Activated T-cell treated with anti-CD3 and anti-CD28 coated beads, Interleukin-2, amount 50 U/mL, for 4 hours (primary cell): Measurements from ENCODE around the gene DNAJA4. TPM values are rescaled to one million over a fixed set of nuclear protein-coding genes. Genes with fewer than 3 reads are reported as not detected.

Experiments used
- ATAC-seq, 2 donors: fragments of 200-7000 bp; cut with Tn5 transposase; one replicate each; pipeline ENCODE4 v1.10.0; 2021
- DNase-seq: peaks from one replicate; pipeline ENCODE4 v3.0.0-alpha.2; 2020
- H3K27me3 Mint-ChIP-seq: one replicate; pipeline ENCODE4 v1.8.0; 2021; ENCODE audit warnings: low read depth, mixed read lengths
- H3K36me3 Mint-ChIP-seq: one replicate; pipeline ENCODE4 v1.8.0; 2022; ENCODE audit warnings: mixed read lengths; ENCODE audit not compliant: insufficient read depth
- H3K4me1 Mint-ChIP-seq: one replicate; pipeline ENCODE4 v1.8.0; 2021; ENCODE audit warnings: low read depth, mixed read lengths
- H3K4me3 Mint-ChIP-seq: one replicate; pipeline ENCODE4 v1.8.0; 2021; ENCODE audit warnings: mild to moderate bottlenecking, moderate library complexity, mixed read lengths
- H3K9me3 Mint-ChIP-seq: one replicate; pipeline ENCODE4 v1.8.0; 2021; ENCODE audit warnings: mixed read lengths
- total RNA-seq, 3 donors: library from RNA; stranded (reverse); gene quantifications; one replicate each; pipeline ENCODE4 v1.2.1, GENCODE V29; 2021

The DNAJA4 gene
- total RNA-seq, 3 donors from 2014 or later = 39.0 to 42.2 (median 42.0) TPM

- H3K9me3 Mint-ChIP-seq = no peaks in the 10 kb centered on the region
- no peak for ATAC-seq
- no peaks in the 10 kb centered on the region for H3K36me3 Mint-ChIP-seq
- no peaks in the 10 kb centered on the region for H3K4me1 Mint-ChIP-seq
- no peak for DNase-seq
- no peak overlapping the region for H3K4me3 Mint-ChIP-seq
- no peaks in the 10 kb centered on the region for H3K27me3 Mint-ChIP-seq
Measured at GRCh38 chr15:78322243-78322642, 57.9 kb downstream of the DNAJA4 start.

- no peaks in the 10 kb centered on the region for H3K36me3 Mint-ChIP-seq
- no peak for ATAC-seq
- no peak overlapping the region for H3K4me3 Mint-ChIP-seq
Measured at GRCh38 chr15:78322724-78323521, 58.6 kb downstream of the DNAJA4 start.

GRCh38 chr15:78323693-78324092 lies 59.3 kb downstream of the DNAJA4 start:
- Mint-ChIP-seq H3K9me3 (no peaks in the 10 kb centered on the region), H3K4me3 (no peak overlapping the region), H3K27me3 (no peaks in the 10 kb centered on the region), H3K4me1 (no peaks in the 10 kb centered on the region), H3K36me3 (no peaks in the 10 kb centered on the region)
- no peak for DNase-seq
- no peak for ATAC-seq

More at GRCh38 chr15:78322724-78323521, 58.6 kb downstream of the DNAJA4 start:
- H3K27me3 Mint-ChIP-seq = no peaks in the 10 kb centered on the region
- no peaks in the 10 kb centered on the region for H3K4me1 Mint-ChIP-seq
- H3K9me3 Mint-ChIP-seq = no peaks in the 10 kb centered on the region
- DNase-seq = no peak

- Mint-ChIP-seq H3K36me3 (no peaks in the 10 kb centered on the region), H3K9me3 (no peaks in the 10 kb centered on the region), H3K27me3 (no peaks in the 10 kb centered on the region), H3K4me1 (no peaks in the 10 kb centered on the region), H3K4me3 (no peak overlapping the region)
- no peak for ATAC-seq
- no peak for DNase-seq
Measured at GRCh38 chr15:78324144-78324543, 59.8 kb downstream of the DNAJA4 start.

GRCh38 chr15:78325092-78325843 lies 60.9 kb downstream of the DNAJA4 start:
- Mint-ChIP-seq H3K27me3 (no peaks in the 10 kb centered on the region), H3K4me3 (no peak overlapping the region), H3K9me3 (no peaks in the 10 kb centered on the region), H3K36me3 (no peaks in the 10 kb centered on the region), H3K4me1 (no peaks in the 10 kb centered on the region)
- ATAC-seq = no peak
- DNase-seq = no peak

- no peaks in the 10 kb centered on the region for H3K36me3 Mint-ChIP-seq
- H3K4me3 Mint-ChIP-seq = no peak overlapping the region
- no peaks in the 10 kb centered on the region for H3K27me3 Mint-ChIP-seq
- no peaks in the 10 kb centered on the region for H3K9me3 Mint-ChIP-seq
- DNase-seq (no peak), ATAC-seq (no peak)
- no peaks in the 10 kb centered on the region for H3K4me1 Mint-ChIP-seq
Measured at GRCh38 chr15:78327466-78327865, 63.1 kb downstream of the DNAJA4 start.

- Mint-ChIP-seq H3K27me3 (no peaks in the 10 kb centered on the region), H3K36me3 (no peaks in the 10 kb centered on the region), H3K4me3 (no peak overlapping the region), H3K4me1 (no peaks in the 10 kb centered on the region), H3K9me3 (no peaks in the 10 kb centered on the region)
- DNase-seq = no peak
- ATAC-seq = no peak
Measured at GRCh38 chr15:78329625-78330024, 65.3 kb downstream of the DNAJA4 start.

Other genes with a start within 250 kb of the DNAJA4 start
- 10 to 100 TPM; 22.8 to 24.9 (median 24.0) TPM for gene TBC1D2B, start 186.9 kb upstream of the DNAJA4 start, total RNA-seq
- not detected for gene SH2D7, start 172.0 kb upstream of the DNAJA4 start, total RNA-seq
- gene CIB2, start 133.1 kb upstream of the DNAJA4 start, total RNA-seq = 1 to 10 TPM; 1.3 to 2.0 (median 1.3) TPM
- gene IDH3A, start 115.2 kb upstream of the DNAJA4 start, total RNA-seq = 100 to 1,000 TPM; 169 to 210 (median 187) TPM
- gene ACSBG1, start 30.0 kb upstream of the DNAJA4 start, total RNA-seq = not detected
- 10 to 100 TPM; 52.8 to 54.5 (median 53.6) TPM for gene SKIC8, start 35.0 kb downstream of the DNAJA4 start, total RNA-seq
- gene CRABP1, start 75.8 kb downstream of the DNAJA4 start, total RNA-seq = not detected
- gene IREB2, start 173.7 kb downstream of the DNAJA4 start, total RNA-seq = 10 to 100 TPM; 56.1 to 72.7 (median 64.1) TPM
- 1 to 10 TPM in 1 of 3 donors, under 1 TPM in 2; 0.58 to 1.2 (median 0.76) TPM for gene HYKK, start 243.0 kb downstream of the DNAJA4 start, total RNA-seq